GM19397 (cell line): ENCODE data around the gene PHB1.
A peak's percentile ranks its signal among the peaks of the same experiment; 100 is the strongest.

ENCODE experiments used
- ATAC-seq: cut with Tn5 transposase; IDR thresholded peaks from one replicate; pipeline ENCODE4 v1.9.1; 2021; ENCODE audit warnings: mild to moderate bottlenecking, moderate library complexity; ENCODE audit not compliant: unreplicated experiment

The PHB1 gene

GRCh38 chr17:49414622-49415350, at the start of gene PHB1:
PHB1 (minus strand) TSS chr17:49414882; CDS start chr17:49413264, 1,618 bp downstream.
- ATAC-seq, result peak; percentile 94

- no peak for ATAC-seq
These were observed 49.4 kb upstream of the PHB1 start for GRCh38 chr17:49464049-49464448.

GRCh38 chr17:49461580-49461979, 46.9 kb upstream of the PHB1 start:
- no peak for ATAC-seq

DNA sequence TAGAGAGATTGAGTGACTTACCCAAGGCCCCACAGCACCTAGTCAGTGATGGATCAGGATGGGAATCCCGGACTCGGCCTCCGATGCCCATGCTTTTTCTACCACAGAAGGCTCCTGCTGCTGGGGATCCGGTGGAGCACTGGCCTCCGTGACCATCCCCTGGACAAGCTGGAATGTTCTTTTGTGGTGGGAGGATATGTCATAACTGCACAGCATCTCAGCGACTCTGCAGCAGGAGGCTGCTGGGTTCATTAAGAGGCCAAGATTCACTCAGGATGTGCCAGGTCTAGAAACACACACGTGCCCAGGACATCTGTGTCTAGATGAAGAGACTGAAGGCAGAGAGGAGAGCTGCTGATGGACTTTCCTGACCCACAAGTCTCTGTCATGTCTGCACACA, 45.7 kb upstream of the PHB1 start:
- no peak for ATAC-seq

- no peak for ATAC-seq
These were observed 44.8 kb upstream of the PHB1 start for GRCh38 chr17:49459401-49459984.

GRCh38 chr17:49457564-49458535, 43.2 kb upstream of the PHB1 start:
- no peak for ATAC-seq

- ATAC-seq, result no peak
These were observed 41.7 kb upstream of the PHB1 start for GRCh38 chr17:49456183-49456965.

DNA sequence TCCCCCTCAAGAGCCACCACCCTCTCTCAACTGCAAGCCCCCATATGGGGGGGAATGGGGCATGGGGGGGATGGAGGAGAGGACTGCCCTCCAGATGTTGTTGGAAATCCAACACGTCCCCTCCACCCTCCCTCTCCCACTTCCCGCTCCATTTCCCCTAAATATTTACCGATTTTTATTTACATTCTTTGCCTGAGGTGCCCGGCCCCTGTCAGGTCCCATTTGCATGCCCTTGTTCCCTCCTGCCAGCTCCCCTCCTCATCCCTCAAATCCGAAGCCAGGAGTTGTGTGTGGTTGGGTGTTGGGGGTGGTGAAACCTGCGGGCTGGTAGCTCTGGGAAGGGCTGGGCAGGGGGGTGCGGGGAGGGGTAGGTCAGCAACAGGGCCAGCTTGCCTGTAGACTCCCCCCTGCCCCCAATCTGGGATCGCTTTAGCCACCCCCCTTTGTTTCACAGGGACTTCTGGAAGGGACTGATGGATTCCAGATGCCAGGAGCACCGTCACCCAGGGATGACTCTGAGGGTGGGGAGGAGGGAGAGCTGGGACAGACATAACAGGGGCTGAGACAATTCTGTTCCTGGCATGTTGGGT, 40.7 kb upstream of the PHB1 start:
- ATAC-seq, result no peak

DNA sequence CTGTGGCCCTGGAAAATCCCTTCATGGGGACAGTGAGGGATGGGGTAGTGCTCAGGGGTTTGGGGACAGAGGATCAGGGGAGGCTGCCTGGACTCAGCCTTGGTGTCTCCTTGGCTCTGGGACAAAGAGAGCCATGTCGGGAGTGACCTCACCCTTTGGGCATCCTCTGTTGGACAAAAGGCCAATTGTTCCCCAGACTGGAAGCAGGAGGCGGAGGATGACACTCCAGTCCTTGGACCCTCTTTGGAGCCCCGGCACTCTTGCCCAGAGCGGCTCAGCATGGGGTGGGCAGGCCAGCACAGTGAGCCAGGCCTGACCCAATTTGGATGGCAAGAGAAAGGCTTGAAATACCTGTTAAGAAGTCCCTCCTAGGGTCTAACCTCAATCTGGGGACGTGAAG, 39.4 kb upstream of the PHB1 start:
- no peak for ATAC-seq

DNA sequence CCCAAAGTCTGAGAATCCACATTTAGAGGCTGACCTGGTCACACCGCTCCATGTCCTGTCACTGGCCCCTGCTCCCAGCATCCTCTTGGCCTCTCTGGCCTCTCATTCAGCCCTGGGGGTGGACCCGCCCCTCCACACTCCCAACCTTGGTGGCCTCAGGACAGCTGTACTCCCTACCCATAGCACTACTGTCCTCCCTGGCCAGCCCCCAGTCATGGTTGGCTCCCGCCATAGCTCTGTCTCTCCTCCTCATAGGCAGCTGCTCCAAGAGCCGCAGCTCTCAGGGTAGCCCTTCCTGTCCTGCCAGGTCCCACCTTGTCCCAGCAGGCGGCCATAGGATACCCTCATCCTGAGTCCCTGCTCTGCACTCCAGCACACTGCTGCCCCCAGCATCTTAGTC, 38.0 kb upstream of the PHB1 start:
- no peak for ATAC-seq

DNA sequence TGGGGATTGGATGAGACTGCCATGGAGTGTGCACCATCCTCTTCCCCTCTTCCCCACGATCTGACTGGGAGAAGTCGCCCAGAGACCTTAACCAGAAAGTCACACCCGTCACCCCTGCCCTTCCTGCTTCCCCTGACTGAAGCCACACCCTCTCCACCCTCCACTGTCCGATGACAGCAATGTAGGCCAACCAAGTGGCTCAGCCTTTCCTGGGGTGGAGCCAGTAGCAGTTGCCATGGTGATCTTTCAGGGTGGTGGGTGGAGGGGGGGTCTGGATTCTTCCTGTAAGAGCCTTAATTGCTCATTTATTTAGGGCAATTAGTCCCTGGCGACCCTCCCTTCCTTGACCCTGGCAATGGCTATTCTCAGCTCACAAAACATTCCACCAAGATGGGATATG, 37.5 kb upstream of the PHB1 start:
- no peak for ATAC-seq

DNA sequence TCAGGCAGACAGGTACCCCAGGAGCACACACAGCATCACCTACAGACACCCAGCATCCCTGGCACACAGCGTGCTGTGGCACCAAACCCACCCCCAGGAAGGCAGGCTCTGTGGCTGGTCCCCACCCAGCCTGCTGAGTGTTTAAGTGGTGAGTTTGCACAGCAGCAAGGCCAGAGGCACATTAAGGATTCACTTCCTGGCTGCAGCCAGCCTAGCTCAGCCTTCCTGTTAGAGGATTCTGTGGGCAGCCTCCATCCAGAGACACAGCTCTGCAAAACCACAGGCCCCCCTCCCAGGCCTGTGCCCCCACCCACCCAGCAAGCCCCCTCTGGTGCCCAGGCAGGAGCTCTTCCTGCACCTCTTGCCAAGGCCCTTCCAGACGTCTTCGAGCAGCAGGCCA, 36.1 kb upstream of the PHB1 start:
- no peak for ATAC-seq

GRCh38 chr17:49450181-49450580, 35.5 kb upstream of the PHB1 start:
- ATAC-seq, result no peak

DNA sequence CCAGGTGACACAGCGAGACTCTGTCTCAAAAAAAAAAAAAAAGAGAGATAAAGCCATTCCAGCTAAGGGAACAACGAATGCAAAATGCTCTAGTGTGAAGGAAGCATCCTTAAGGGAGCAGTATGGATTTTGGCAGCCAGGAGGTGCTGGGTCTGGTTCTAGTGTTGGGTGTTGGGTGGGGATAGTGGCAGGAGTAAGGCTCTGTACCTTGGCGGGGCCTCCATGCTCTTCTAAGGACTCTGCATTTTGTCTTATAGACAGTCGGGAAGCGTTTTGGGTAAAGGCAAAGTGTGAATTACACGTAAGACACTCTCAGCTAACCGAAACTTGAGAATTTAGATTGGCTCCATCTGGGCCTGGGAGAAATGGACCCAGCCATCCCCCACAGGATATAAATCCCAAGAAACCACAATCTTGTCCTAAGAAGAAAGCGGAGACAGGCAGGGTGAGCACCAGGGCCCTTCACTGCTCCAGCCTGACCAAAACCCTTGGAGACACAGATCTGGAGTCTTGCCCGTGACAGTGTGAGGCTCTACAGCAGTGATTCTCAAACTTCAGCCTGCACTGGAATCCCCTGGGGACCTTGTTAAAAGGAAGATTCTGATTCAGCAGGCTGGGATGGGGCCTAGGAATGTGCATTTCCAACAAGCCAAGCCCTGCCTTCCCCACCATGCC, 33.1 kb upstream of the PHB1 start:
- no peak for ATAC-seq

DNA sequence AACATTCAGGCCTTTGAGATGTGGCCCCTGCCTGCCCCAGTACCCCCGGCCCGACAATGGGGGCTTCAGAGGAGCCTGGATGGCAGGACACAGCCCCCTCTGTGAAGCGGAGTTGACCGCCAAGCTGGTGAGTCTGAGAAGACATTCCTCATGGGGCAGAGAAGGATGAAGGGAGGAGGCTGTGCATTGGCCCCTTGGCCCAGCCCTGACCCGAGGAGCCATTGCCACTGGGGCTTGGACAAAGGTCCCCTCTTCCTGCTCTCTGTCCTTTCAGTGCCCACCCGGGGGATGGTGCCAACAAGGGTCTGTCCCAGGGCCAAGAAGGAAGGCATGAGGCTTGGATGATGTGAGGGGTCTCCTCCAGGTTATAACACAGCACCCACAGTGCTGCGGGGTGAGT, 30.9 kb upstream of the PHB1 start:
- no peak for ATAC-seq

DNA sequence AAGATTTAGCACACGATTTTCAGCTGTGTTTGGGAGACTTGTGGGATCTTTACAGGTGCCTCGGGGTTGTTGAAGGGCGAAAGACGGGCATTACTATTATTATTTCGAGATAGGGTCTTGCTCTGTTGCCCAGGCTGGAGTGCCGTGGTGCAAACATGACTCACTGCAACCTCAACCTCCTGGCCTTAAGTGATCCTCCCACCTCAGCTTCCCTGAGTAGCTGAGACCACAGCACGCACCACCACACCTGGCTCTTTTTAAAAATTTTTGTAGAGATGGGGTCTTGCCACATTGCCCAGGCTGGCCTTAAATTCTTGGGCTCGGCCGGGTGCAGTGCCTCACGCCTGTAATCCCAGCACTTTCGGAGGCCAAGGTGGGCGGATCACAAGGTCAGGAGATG, 29.7 kb upstream of the PHB1 start:
- ATAC-seq, result no peak

DNA sequence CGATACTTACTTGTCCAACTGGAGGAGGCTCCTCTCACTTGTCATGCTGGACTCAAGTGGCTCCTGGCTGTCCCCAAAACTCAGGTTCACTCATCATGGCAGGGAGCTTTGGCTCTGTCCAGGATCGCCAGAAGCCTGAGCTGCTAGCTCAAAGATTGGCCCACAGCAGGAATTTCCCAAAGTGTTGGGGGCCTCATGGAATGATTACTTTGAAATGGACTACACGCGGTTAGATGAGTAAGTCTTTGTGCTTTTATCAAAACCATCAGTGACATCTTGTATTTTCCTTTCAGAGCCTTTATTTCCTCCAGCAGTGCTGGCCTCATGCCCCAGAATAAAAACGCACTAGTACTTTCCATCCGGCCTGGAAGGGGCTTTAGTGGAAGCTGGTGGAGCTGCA, 29.2 kb upstream of the PHB1 start:
- ATAC-seq, result no peak

DNA sequence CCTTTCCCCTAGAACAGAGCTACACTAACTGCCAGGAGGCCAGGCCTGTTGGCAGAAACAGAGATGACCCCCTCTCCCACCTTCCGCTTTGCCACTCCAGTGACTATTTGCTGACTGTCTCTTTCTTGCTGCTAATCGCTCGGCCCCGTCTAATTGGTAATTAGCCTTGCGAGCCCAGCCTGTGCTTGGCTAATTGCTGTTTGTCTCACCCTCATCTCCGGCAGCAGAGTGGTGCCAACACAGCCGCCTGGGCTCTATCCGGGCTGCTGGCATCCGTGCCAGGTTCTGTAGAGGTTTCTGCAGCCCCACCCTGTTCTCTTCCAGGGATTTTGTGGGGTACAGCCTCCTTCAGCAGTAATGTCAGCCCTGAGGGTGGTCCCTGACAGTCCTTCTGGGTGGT, 27.4 kb upstream of the PHB1 start:
- ATAC-seq, result no peak

DNA sequence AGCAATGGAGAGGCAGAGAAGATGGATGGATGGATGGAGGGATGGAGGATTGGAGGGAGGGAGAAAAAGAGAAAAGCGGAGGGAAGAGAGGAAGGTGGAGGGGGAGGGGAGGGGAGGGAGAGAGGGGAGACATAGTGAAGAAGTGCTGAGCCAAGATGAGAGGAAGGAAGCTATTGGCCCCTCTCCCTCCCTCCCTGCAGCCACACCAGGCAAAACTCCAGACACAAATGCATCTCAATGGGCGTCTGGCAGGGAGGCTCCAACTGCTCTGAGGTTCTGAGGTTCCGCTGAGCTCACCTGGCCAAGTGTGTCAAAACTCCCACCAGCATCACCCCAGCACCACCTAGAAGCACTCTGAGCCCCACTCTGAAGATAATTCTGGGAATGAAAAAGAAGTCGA, 26.9 kb upstream of the PHB1 start:
- ATAC-seq, result no peak

- ATAC-seq, result no peak
These were observed 25.9 kb upstream of the PHB1 start for GRCh38 chr17:49440581-49440980.
